Sigmoid colon (tissue), 7 donors: ENCODE results near the gene GBP2. TPM values are rescaled to one million over a fixed set of nuclear protein-coding genes. Genes with fewer than 3 reads are reported as not detected.
A peak's percentile ranks its signal among the peaks of the same experiment; 100 is the strongest.

Experiments used
- DNase-seq: peaks from one replicate; pipeline ENCODE4 v3.0.0-alpha.2; 2019
- H3K27ac ChIP-seq, 4 donors: fragments of 200-600 bp; sonication (generic); one replicate each; pipeline ENCODE4 v1.5.1; 2016 to 2019; ENCODE audit warnings: mild to moderate bottlenecking in 1 of 4
- H3K27me3 ChIP-seq, 3 donors: fragments of 200-600 bp; sonication (generic); one replicate each; pipeline ENCODE4 v1.5.1; 2019; ENCODE audit warnings: mild to moderate bottlenecking in 1 of 3
- H3K36me3 ChIP-seq, 4 donors: fragments of 200-600 bp; sonication (generic); one replicate each; pipeline ENCODE4 v1.5.1; 2016 to 2019
- H3K4me1 ChIP-seq, 4 donors: fragments of 200-600 bp; sonication (generic); one replicate each; pipeline ENCODE4 v1.5.1; 2017 to 2019
- H3K4me3 ChIP-seq, 4 donors: fragments of 200-600 bp; sonication (generic); one replicate each; pipeline ENCODE4 v1.5.1; 2017 to 2019; ENCODE audit warnings: mild to moderate bottlenecking in 2 of 4, moderate library complexity in 1 of 4
- H3K9me3 ChIP-seq, 4 donors: fragments of 200-600 bp in 3 of 4; sonication (generic) in 3 of 4; one replicate each; pipeline versions ENCODE4 v1.5.1 to v1.6.1; 2013 to 2019
- CTCF ChIP-seq, 4 experiments: fragments of 450-650 bp in 3 of 4; fragments of 200-600 bp in 1 of 4; IDR thresholded peaks; one replicate each; pipeline ENCODE4 v1.5.1; 2016 to 2019; ENCODE audit warnings: antibody characterized with exemption in 4 of 4, mild to moderate bottlenecking in 3 of 4, moderate library complexity in 2 of 4
- EP300 ChIP-seq, 4 donors: sonication (generic); formaldehyde crosslinking; IDR thresholded peaks; one replicate each; pipeline ENCODE4 v1.6.1; 2017; ENCODE audit warnings: antibody characterized with exemption in 4 of 4
- POLR2A ChIP-seq, 2 donors: fragments of 450-650 bp; IDR thresholded peaks; one replicate each; pipeline ENCODE4 v1.6.1; 2016; ENCODE audit warnings: antibody characterized with exemption in 2 of 2, mild to moderate bottlenecking in 2 of 2, moderate library complexity in 2 of 2
- POLR2AphosphoS5 ChIP-seq, 4 donors: sonication (generic); formaldehyde crosslinking; IDR thresholded peaks; one replicate each; pipeline ENCODE4 v1.6.1; 2017; ENCODE audit warnings: antibody characterized with exemption in 4 of 4
- WGBS, 2 donors: extraction: QIAGEN DNeasy Blood & Tissue Kit; methylation state at CpG; one replicate each; pipeline ENCODE4 v1.1.7; 2013; 5-methylcytosine and 5-hydroxymethylcytosine counted together
- intact Hi-C: fragments of 100-400 bp; cut with DNase I; formaldehyde crosslinking; loops from one replicate; pipeline ENCODE4 v1.15.1; 2023
- polyA plus RNA-seq, 3 donors: library from polyadenylated mRNA; stranded (reverse); fragments of 200-250 nt; gene quantifications; one replicate each; pipeline ENCODE4 v1.2.3, GENCODE V29; 2013
- total RNA-seq, 4 donors: library from RNA; depleted of rRNA; stranded (reverse); fragments of >200 nt; gene quantifications; one replicate each; pipeline ENCODE4 v1.1.0, GENCODE V29; 2016
- donor health status: healthy with polysubstance abuse.
- donor health status: Bipolar disorder and iron deficiency.
- donor health status: healthy.

Gene GBP2
- total RNA-seq: 100 to 1,000 TPM; 115 to 152 (median 142) TPM
- 10 to 100 TPM; 39.5 to 86.5 (median 61.3) TPM for polyA plus RNA-seq

- no peak for DNase-seq
- Histone ChIP-seq H3K4me1 (peaks cover 0 to 68% (median 59%) of the 10 kb centered on the region in 4 donors), H3K27ac (peak within 1 kb of the TSS; percentile 79 to 86 (median 84)), H3K9me3 (no peaks in the 10 kb centered on the region), H3K4me3 (peak within 1 kb of the TSS; percentile 50 to 59 (median 52)), H3K36me3 (peaks cover under 1 to 11% (median 6%) of the 10 kb centered on the region in 4 donors), H3K27me3 (no peaks in the 10 kb centered on the region)
- 0 to 2% methylated on average over 6 of the region's 6 CpGs for WGBS, 2 donors
- intact Hi-C loops: no loop called here
- TF ChIP-seq CTCF (IDR thresholded peaks at IDR 0.05) (no peak), EP300 (IDR thresholded peaks at IDR 0.05) (no peak), POLR2AphosphoS5 (IDR thresholded peaks at IDR 0.05) (peak; percentile 52 to 91 (median 68)), POLR2A (IDR thresholded peaks at IDR 0.05) (peak in 1 of 2 donors; percentile 17)
These were observed at the start of gene GBP2 for GRCh38 chr1:89125913-89126580. GBP2 (minus strand) TSS chr1:89126114; CDS start chr1:89121966, 4,148 bp downstream.

- Histone ChIP-seq H3K4me3 (no peak overlapping the region), H3K36me3 (no peaks in the 10 kb centered on the region), H3K27me3 (no peaks in the 10 kb centered on the region), H3K4me1 (no peaks in the 10 kb centered on the region), H3K27ac (no peak overlapping the region), H3K9me3 (no peaks in the 10 kb centered on the region)
- TF ChIP-seq EP300 (IDR thresholded peaks at IDR 0.05) (no peak), POLR2A (IDR thresholded peaks at IDR 0.05) (no peak), POLR2AphosphoS5 (IDR thresholded peaks at IDR 0.05) (no peak), CTCF (IDR thresholded peaks at IDR 0.05) (no peak)
- WGBS, 2 donors: 90 to 92% methylated on average over 3 of the region's 3 CpGs
- DNase-seq: no peak
- intact Hi-C loops: no loop called here
These were observed 48.6 kb upstream of the GBP2 start for GRCh38 chr1:89174491-89174890.

- no peaks in the 10 kb centered on the region for H3K9me3 ChIP-seq
- TF ChIP-seq POLR2A (IDR thresholded peaks at IDR 0.05): no peak
- no peak for TF ChIP-seq POLR2AphosphoS5 (IDR thresholded peaks at IDR 0.05)
- TF ChIP-seq EP300 (IDR thresholded peaks at IDR 0.05): no peak
- no peak for TF ChIP-seq CTCF (IDR thresholded peaks at IDR 0.05)
- H3K27ac ChIP-seq: no peak overlapping the region
- no peak for DNase-seq
- no peaks in the 10 kb centered on the region for H3K27me3 ChIP-seq
- 82 to 90% methylated on average over 4 of the region's 4 CpGs for WGBS, 2 donors
- no peak overlapping the region for H3K4me3 ChIP-seq
- H3K36me3 ChIP-seq: no peaks in the 10 kb centered on the region
- intact Hi-C loops: no loop called here
- H3K4me1 ChIP-seq: no peaks in the 10 kb centered on the region
These were observed 46.7 kb upstream of the GBP2 start for GRCh38 chr1:89172468-89173143.

GRCh38 chr1:89171067-89171438 lies 45.1 kb upstream of the GBP2 start:
- Histone ChIP-seq H3K36me3 (no peaks in the 10 kb centered on the region), H3K27ac (no peak overlapping the region), H3K27me3 (no peaks in the 10 kb centered on the region), H3K9me3 (no peaks in the 10 kb centered on the region), H3K4me3 (no peak overlapping the region), H3K4me1 (no peaks in the 10 kb centered on the region)
- intact Hi-C loops: no loop called here
- DNase-seq: no peak
- TF ChIP-seq EP300 (IDR thresholded peaks at IDR 0.05): no peak
- TF ChIP-seq POLR2AphosphoS5 (IDR thresholded peaks at IDR 0.05): no peak
- TF ChIP-seq CTCF (IDR thresholded peaks at IDR 0.05): no peak
- no peak for TF ChIP-seq POLR2A (IDR thresholded peaks at IDR 0.05)
